ENCODE measurements around the gene ZNF823. TPM values are rescaled to one million over a fixed set of nuclear protein-coding genes. Genes with fewer than 3 reads are reported as not detected.
"Not testable (repeated sequence)": the region's sequence is repeated elsewhere in the genome, so short reads cannot be mapped to it uniquely, and the experiment has no call there.

ZNF823 gene
- total RNA-seq, 2 donors from 2014 or later, result 3.5 to 5.9 TPM

GRCh38 chr19:11780431-11781020 is 41.8 kb upstream of the ZNF823 start:
- Histone ChIP-seq H3K27me3 (replicated peaks; ENCODE audit: insufficient read depth) (no peaks in the 10 kb centered on the region), H3K36me3 (peaks cover 20 to 21% of the 10 kb centered on the region in 2 donors), H3K27ac (no peak overlapping the region), H3K9me3 (peaks cover 13% of the 10 kb centered on the region), H3K4me3 (no peak overlapping the region), H3K4me1 (replicated peaks) (no peaks in the 10 kb centered on the region)
- 94% methylated on average over 7 of the region's 7 CpGs for WGBS
- intact Hi-C loops (cut with DNase I), result no loop called here
- TF ChIP-seq, protein P1, sequence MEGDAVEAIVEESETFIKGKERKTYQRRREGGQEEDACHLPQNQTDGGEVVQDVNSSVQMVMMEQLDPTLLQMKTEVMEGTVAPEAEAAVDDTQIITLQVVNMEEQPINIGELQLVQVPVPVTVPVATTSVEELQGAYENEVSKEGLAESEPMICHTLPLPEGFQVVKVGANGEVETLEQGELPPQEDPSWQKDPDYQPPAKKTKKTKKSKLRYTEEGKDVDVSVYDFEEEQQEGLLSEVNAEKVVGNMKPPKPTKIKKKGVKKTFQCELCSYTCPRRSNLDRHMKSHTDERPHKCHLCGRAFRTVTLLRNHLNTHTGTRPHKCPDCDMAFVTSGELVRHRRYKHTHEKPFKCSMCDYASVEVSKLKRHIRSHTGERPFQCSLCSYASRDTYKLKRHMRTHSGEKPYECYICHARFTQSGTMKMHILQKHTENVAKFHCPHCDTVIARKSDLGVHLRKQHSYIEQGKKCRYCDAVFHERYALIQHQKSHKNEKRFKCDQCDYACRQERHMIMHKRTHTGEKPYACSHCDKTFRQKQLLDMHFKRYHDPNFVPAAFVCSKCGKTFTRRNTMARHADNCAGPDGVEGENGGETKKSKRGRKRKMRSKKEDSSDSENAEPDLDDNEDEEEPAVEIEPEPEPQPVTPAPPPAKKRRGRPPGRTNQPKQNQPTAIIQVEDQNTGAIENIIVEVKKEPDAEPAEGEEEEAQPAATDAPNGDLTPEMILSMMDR (IDR thresholded peaks at IDR 0.05), result no peak
- TF ChIP-seq POLR2A (IDR thresholded peaks at IDR 0.05) (no peak), POLR2AphosphoS5 (IDR thresholded peaks at IDR 0.05) (no peak)
- no peak for DNase-seq (ENCODE audit: low spot score)

GRCh38 chr19:11776669-11777068 is 37.9 kb upstream of the ZNF823 start:
- H3K27me3 ChIP-seq (replicated peaks; ENCODE audit: insufficient read depth); DNase-seq (ENCODE audit: low spot score); intact Hi-C loops (cut with DNase I); H3K4me3 ChIP-seq; H3K27ac ChIP-seq; H3K4me1 ChIP-seq (replicated peaks): not testable (repeated sequence)
- 99% methylated on average over 11 of the region's 11 CpGs for WGBS
- peaks cover 20 to 21% of the 10 kb centered on the region in 2 donors for H3K36me3 ChIP-seq
- peaks cover 13% of the 10 kb centered on the region for H3K9me3 ChIP-seq

GRCh38 chr19:11771520-11771919 is 32.8 kb upstream of the ZNF823 start:
- 79% methylated on average over 11 of the region's 11 CpGs for WGBS
- H3K36me3 ChIP-seq; intact Hi-C loops (cut with DNase I); H3K27ac ChIP-seq; DNase-seq (ENCODE audit: low spot score); H3K4me3 ChIP-seq; H3K9me3 ChIP-seq; H3K27me3 ChIP-seq (replicated peaks; ENCODE audit: insufficient read depth); H3K4me1 ChIP-seq (replicated peaks): not testable (repeated sequence)

DNA sequence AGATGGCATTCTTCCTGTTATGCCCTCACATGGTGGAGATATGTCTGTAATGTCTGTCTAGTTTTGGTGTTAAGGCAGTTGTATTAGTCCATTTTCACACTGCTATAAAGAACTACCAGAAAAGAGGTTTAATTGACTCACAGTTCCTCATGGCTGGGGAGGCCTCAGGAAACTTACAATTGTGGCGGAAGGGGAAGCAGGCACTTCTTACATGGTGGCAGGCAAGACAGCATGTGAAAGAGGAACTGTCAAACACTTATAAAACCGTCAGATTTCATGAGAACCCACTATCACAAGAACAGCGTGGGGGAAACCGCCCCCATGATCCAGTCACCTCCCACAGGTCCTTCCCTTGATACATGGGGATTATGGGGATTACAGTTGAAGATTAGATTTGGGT is 31.2 kb upstream of the ZNF823 start:
- H3K27me3 ChIP-seq (replicated peaks; ENCODE audit: insufficient read depth), result no peaks in the 10 kb centered on the region
- no peak for DNase-seq (ENCODE audit: low spot score)
- intact Hi-C loops (cut with DNase I), result no loop called here
- no peaks in the 10 kb centered on the region for H3K9me3 ChIP-seq
- no peaks in the 10 kb centered on the region for H3K36me3 ChIP-seq
- no peak overlapping the region for H3K27ac ChIP-seq
- no peak for TF ChIP-seq POLR2AphosphoS5 (IDR thresholded peaks at IDR 0.05)
- no peak for TF ChIP-seq POLR2A (IDR thresholded peaks at IDR 0.05)
- TF ChIP-seq, protein P1 (IDR thresholded peaks at IDR 0.05), result no peak
- no peaks in the 10 kb centered on the region for H3K4me1 ChIP-seq (replicated peaks)
- WGBS, result 93% methylated on average over 4 of the region's 4 CpGs
- no peak overlapping the region for H3K4me3 ChIP-seq

GRCh38 chr19:11767633-11768133 is 28.9 kb upstream of the ZNF823 start:
- TF ChIP-seq POLR2A (IDR thresholded peaks at IDR 0.05), result no peak
- TF ChIP-seq, protein P1 (IDR thresholded peaks at IDR 0.05), result no peak
- no peak for TF ChIP-seq POLR2AphosphoS5 (IDR thresholded peaks at IDR 0.05)
- no peaks in the 10 kb centered on the region for H3K4me1 ChIP-seq (replicated peaks)
- intact Hi-C loops (cut with DNase I), result no loop called here
- DNase-seq (ENCODE audit: low spot score), result peak; percentile 11
- WGBS, result 1% methylated on average over 20 of the region's 20 CpGs
- H3K27ac ChIP-seq, result peak overlapping the region; percentile 94 to 96
- H3K36me3 ChIP-seq, result no peaks in the 10 kb centered on the region
- no peaks in the 10 kb centered on the region for H3K27me3 ChIP-seq (replicated peaks; ENCODE audit: insufficient read depth)
- peak overlapping the region; percentile 87 to 88 for H3K4me3 ChIP-seq
- H3K9me3 ChIP-seq, result no peaks in the 10 kb centered on the region
